AG04450 (cell line): ENCODE data around the gene NTRK2. TPM values are rescaled to one million over a fixed set of nuclear protein-coding genes. Genes with fewer than 3 reads are reported as not detected.

Source experiments
- CTCF ChIA-PET: fragments of 300-600, 350-600 bp; formaldehyde crosslinking; extraction: SDS; loops from one replicate; lab custom pipeline; 2022; ENCODE audit warnings: antibody characterized with exemption, inconsistent platforms; lab: Charles Lee
- POLR2A ChIA-PET: fragments of 350-600 bp; formaldehyde crosslinking; extraction: SDS; loops from one replicate; lab custom pipeline; 2021; ENCODE audit warnings: antibody characterized with exemption, inconsistent platforms; lab: Yijun Ruan, JAX
- DNase-seq: peaks from one replicate; pipeline ENCODE4 v3.0.0-alpha.2; 2011; ENCODE audit warnings: low read depth, low spot score
- H3K27ac ChIP-seq: one replicate; pipeline ENCODE4 v1.5.1; 2012; ENCODE audit warnings: low read depth, low read length, control low read depth
- H3K27me3 ChIP-seq: one replicate; pipeline ENCODE4 v1.6.0; 2012; ENCODE audit warnings: low read length; ENCODE audit not compliant: control insufficient read depth, insufficient read depth
- H3K4me3 ChIP-seq: 2 replicates; pipeline ENCODE4 v1.5.1; 2011; ENCODE audit warnings: mild to moderate bottlenecking, low read depth, low read length, control low read depth
- H3K9me3 ChIP-seq: 2 replicates; pipeline ENCODE4 v1.5.1; 2012; ENCODE audit warnings: low read length; ENCODE audit not compliant: control insufficient read depth, insufficient read depth
- CTCF ChIP-seq: IDR thresholded peaks from 2 replicates; pipeline ENCODE4 v1.5.1; 2011; ENCODE audit warnings: low read depth, low read length, control low read depth, inconsistent platforms
- polyA plus RNA-seq: library from polyadenylated mRNA; depleted of rRNA; stranded (reverse); fragments of >200 nt; gene quantifications from 2 replicates; pipeline ENCODE4 v1.2.3, GENCODE V29; 2011

The NTRK2 gene
- polyA plus RNA-seq, 1 experiment = not detected

- no peak for DNase-seq
These were observed 370.6 kb downstream of the NTRK2 start for GRCh38 chr9:85040146-85040545.

GRCh38 chr9:85040821-85041465 lies 371.4 kb downstream of the NTRK2 start:
- Histone ChIP-seq H3K4me3 (no peak overlapping the region), H3K27me3 (no peaks in the 10 kb centered on the region), H3K9me3 (peaks cover 22% of the 10 kb centered on the region), H3K27ac (no peak overlapping the region)
- CTCF ChIA-PET = no interaction called here
- DNase-seq = no peak
- TF ChIP-seq CTCF = no peak
- POLR2A ChIA-PET = no interaction called here

More at GRCh38 chr9:85040146-85040545, 370.6 kb downstream of the NTRK2 start:
- Histone ChIP-seq H3K27me3 (no peaks in the 10 kb centered on the region), H3K27ac (no peak overlapping the region), H3K9me3 (peaks cover 17% of the 10 kb centered on the region), H3K4me3 (no peak overlapping the region)
- TF ChIP-seq CTCF = no peak
- POLR2A ChIA-PET = no interaction called here
- CTCF ChIA-PET = no interaction called here

GRCh38 chr9:85041466-85042137 lies 372.1 kb downstream of the NTRK2 start:
- Histone ChIP-seq H3K27me3 (no peaks in the 10 kb centered on the region), H3K9me3 (peaks cover 22% of the 10 kb centered on the region), H3K4me3 (no peak overlapping the region), H3K27ac (no peak overlapping the region)
- POLR2A ChIA-PET = no interaction called here
- no peak for DNase-seq
- no peak for TF ChIP-seq CTCF
- CTCF ChIA-PET = interaction anchor here (0.6 kb wide), 1 partner anchor 1181 kb away, joined by 3 read pairs; no protein-coding TSS in a partner anchor

- Histone ChIP-seq H3K27me3 (no peaks in the 10 kb centered on the region), H3K27ac (no peak overlapping the region), H3K9me3 (peaks cover 25% of the 10 kb centered on the region), H3K4me3 (no peak overlapping the region)
- TF ChIP-seq CTCF = no peak
- ChIA-PET POLR2A (no interaction called here), CTCF (interaction anchor here (1.0 kb wide), 1 partner anchor 8 kb away, joined by 3 read pairs; no protein-coding TSS in a partner anchor)
- no peak for DNase-seq
These were observed 373.6 kb downstream of the NTRK2 start for GRCh38 chr9:85042981-85043647.

- Histone ChIP-seq H3K9me3 (peaks cover 33% of the 10 kb centered on the region), H3K27ac (no peak overlapping the region), H3K4me3 (no peak overlapping the region), H3K27me3 (no peaks in the 10 kb centered on the region)
- TF ChIP-seq CTCF = no peak
- ChIA-PET CTCF (no interaction called here), POLR2A (no interaction called here)
- no peak for DNase-seq
These were observed 375.7 kb downstream of the NTRK2 start for GRCh38 chr9:85045271-85045670.
